Measurements from ENCODE around the gene IFI27L1.

The IFI27L1 gene

DNA sequence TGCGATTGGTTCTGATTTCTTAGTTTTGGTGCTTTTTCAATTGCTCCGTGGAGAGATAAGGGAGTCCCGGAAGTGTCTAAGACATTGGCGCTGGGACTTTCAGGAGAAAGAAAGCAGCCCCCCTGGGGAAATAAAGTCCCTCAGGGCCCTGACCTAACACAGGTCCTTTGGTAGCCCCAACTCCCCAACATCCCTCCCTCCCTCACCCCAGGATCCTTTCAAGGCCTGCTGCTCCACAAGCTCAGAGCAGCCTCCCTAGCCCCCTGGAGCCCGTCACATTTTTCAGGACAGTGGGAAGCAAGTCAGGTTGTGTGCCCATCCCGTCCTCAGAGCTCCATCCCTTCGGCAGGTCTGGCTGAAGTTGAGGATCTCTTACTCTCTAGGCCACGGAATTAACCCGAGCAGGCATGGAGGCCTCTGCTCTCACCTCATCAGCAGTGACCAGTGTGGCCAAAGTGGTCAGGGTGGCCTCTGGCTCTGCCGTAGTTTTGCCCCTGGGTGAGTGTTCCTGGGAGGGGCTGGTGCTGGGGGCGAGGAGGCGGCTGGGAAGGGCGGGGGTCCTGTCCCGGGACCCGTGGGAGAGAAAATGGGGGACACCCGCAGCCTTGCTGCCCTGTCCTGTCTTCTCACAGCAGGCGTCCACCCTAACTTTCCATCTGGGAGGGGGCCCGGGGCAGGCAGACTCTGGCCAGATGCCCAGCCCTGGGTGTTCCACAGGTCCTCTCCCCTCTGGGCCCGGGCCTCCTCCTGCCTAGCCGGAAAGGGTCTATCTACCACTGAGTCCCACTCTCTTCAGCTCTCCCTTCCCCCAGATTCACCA lies 30.4 kb downstream of the IFI27L1 start:
- Mint-ChIP-seq H3K27ac (no peak overlapping the region), H3K27me3 (peaks cover 10% of the 10 kb centered on the region), H3K4me1 (no peaks in the 10 kb centered on the region), H3K4me3 (no peak overlapping the region), H3K9me3 (no peaks in the 10 kb centered on the region), H3K36me3 (ENCODE audit: low read depth) (no peaks in the 10 kb centered on the region)
- ATAC-seq, result no peak
- DNase-seq, result no peak

DNA sequence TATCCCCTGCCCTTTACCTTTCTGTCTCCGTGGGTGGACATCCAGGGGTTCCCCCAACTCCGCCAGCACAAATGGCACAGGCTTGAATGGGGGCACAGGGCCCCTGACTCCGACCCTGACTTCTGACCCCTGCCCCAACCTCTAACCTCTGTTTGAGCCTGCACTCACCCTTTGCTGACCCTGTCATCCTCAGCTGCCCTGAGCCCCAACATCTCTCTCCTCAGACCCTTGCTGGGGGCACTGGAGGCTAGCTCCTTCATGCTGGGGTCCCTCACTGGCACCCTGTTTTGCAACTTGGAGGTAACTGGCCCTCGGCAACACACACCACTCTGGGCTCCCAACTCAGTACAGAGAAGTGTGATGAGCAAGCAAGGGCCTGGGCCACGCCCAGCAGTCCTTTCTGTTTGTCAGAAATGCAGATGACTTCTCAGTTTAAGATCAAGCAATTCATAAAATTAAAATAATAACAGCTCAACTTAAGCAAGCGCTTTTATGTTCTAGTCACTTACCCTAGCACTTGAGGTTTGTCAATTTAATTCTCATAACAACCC lies 31.5 kb downstream of the IFI27L1 start:
- H3K36me3 Mint-ChIP-seq (ENCODE audit: low read depth), result no peaks in the 10 kb centered on the region
- no peak overlapping the region for H3K27ac Mint-ChIP-seq
- H3K9me3 Mint-ChIP-seq, result no peaks in the 10 kb centered on the region
- H3K4me3 Mint-ChIP-seq, result no peak overlapping the region
- peaks cover 19% of the 10 kb centered on the region for H3K27me3 Mint-ChIP-seq
- no peaks in the 10 kb centered on the region for H3K4me1 Mint-ChIP-seq
- ATAC-seq (no peak), DNase-seq (no peak)

- Mint-ChIP-seq H3K4me3 (no peak overlapping the region), H3K9me3 (no peaks in the 10 kb centered on the region), H3K36me3 (ENCODE audit: low read depth) (no peaks in the 10 kb centered on the region), H3K27me3 (peaks cover 23% of the 10 kb centered on the region), H3K27ac (no peak overlapping the region), H3K4me1 (no peaks in the 10 kb centered on the region)
- ATAC-seq (no peak), DNase-seq (no peak)
These were observed 32.0 kb downstream of the IFI27L1 start for GRCh38 chr14:94113073-94113472.

DNA sequence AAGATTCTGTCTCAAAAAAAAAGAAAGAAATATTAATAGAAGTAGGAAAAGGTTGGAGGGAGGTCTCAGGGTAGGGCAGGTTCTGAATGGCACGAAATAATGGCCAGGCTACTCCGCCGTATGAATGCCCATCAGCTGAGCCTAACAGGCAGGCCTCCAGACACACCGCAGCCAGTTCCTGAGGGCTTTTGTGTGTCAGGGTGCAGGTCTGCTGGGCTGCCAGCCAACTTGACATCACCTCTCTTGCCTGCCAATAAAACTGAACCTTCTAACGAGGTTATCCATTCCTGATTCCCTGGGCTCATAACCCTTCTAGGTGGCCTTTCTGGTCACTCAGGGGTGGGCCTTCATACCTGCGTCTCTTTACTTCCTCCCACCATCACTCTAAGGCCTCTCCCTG lies 32.4 kb downstream of the IFI27L1 start:
- peaks cover 26% of the 10 kb centered on the region for H3K27me3 Mint-ChIP-seq
- peaks cover 2% of the 10 kb centered on the region for H3K4me1 Mint-ChIP-seq
- H3K27ac Mint-ChIP-seq, result no peak overlapping the region

DNA sequence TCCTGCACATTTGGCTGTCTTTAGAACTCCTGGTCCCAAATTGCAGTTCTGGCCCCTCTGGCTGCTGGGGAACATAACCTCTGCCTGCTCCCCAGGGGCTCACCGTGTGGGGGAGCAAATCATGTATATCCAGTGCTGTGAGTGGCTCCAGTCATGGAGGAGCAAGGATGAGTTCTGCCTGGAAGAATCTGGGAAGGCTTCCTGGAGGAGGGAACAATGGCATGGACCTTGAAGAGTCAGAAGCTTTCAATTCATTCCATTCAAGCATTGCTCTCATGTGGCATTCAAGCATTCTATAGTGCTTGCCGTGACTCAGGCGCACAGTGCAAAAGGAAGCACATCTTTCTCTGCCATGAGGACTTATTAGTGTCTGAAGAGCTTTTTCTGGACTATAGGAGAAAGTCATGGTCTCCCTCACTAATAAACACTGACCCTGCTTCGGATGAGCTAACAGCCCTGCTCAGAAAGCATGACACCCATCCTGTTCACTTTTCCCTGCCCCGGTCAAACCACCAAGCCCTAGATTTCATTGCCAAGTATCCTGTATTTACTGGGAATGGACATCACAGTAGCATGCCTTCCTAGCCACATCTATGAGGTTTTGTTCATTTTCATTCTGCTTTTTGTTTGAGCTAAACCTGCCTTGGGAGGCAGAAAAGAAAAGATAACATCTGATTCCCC lies 32.9 kb downstream of the IFI27L1 start:
- peaks cover 26% of the 10 kb centered on the region for H3K27me3 Mint-ChIP-seq
- H3K9me3 Mint-ChIP-seq, result no peaks in the 10 kb centered on the region
- no peak for ATAC-seq
- no peak for DNase-seq
- H3K27ac Mint-ChIP-seq, result no peak overlapping the region
- H3K4me3 Mint-ChIP-seq, result no peak overlapping the region
- H3K36me3 Mint-ChIP-seq (ENCODE audit: low read depth), result no peaks in the 10 kb centered on the region
- H3K4me1 Mint-ChIP-seq, result peaks cover 2% of the 10 kb centered on the region

More for the DNA sequence above, 32.4 kb downstream of the IFI27L1 start:
- DNase-seq (no peak), ATAC-seq (no peak)
- Mint-ChIP-seq H3K9me3 (no peaks in the 10 kb centered on the region), H3K4me3 (no peak overlapping the region), H3K36me3 (ENCODE audit: low read depth) (no peaks in the 10 kb centered on the region)

DNA sequence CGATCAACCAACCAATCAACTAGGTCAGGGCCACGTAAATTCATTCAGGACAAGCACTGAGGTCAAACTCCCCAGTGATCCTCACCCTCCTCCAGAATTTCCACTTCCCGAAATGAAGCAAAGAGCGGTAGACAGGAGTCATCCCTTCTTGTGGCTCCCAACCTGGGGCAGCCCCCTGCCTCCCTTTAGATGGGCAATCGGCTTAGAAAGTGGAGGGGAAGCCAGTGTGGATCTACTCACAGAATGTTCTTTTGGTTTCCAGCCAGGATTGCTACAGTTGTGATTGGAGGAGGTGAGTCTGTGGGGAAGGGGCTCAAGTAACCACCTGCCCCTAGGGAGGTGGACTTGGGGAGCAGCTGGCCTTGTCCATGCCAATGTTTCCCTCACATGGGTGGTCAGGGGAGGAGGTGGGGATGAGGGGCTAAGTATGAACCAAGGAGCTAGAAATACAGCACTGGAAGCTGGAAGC lies 33.5 kb downstream of the IFI27L1 start:
- no peak for ATAC-seq
- no peak overlapping the region for H3K27ac Mint-ChIP-seq

DNA sequence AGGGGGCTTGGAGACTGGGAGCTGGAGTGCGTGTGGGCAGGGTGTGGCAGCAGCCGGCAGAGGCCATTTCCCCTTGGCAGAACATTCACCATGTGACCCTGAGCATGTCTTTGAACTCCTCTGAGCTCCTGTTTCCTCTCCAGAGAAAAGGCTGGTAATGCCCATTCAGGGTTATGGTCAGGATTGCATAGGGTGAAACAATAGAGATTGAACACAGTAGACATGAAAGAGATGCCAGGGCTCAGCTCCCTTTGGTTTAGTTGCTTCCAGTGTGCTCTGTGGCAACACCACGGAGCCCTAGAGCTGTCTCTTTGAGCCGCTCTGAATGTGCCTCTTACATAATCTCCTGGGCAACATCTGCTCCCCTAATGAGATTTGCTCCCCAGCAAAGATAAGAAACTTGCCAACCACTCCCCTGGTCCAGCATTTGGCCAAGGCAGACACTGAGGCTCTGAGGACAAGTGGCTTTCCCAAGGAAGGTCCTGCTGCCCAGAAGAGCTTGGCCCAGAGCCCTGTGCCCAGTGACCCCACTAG lies 34.0 kb downstream of the IFI27L1 start:
- H3K27ac Mint-ChIP-seq, result no peak overlapping the region
- H3K4me1 Mint-ChIP-seq, result peaks cover 2% of the 10 kb centered on the region

More for the DNA sequence above, 33.5 kb downstream of the IFI27L1 start:
- Mint-ChIP-seq H3K4me3 (no peak overlapping the region), H3K4me1 (peaks cover 2% of the 10 kb centered on the region), H3K27me3 (peaks cover 26% of the 10 kb centered on the region), H3K9me3 (peaks cover 3% of the 10 kb centered on the region), H3K36me3 (ENCODE audit: low read depth) (no peaks in the 10 kb centered on the region)
- no peak for DNase-seq

DNA sequence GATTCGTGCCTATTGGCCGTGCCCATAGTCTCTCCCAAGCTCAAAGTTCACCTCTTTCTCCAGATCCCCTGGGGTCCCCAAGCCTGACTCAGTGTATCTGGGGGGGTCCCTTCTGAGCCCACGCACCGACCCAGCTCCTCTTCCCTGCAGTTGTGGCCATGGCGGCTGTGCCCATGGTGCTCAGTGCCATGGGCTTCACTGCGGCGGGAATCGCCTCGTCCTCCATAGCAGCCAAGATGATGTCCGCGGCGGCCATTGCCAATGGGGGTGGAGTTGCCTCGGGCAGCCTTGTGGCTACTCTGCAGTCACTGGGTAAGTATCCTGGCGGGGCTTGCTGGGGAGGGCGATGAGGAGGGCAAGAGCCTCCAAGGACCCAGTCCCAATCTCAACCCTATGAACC lies 34.5 kb downstream of the IFI27L1 start:
- no peak overlapping the region for H3K4me3 Mint-ChIP-seq
- no peak overlapping the region for H3K27ac Mint-ChIP-seq
- no peak for DNase-seq
- no peaks in the 10 kb centered on the region for H3K36me3 Mint-ChIP-seq (ENCODE audit: low read depth)
- ATAC-seq, result peak; percentile 9
- H3K4me1 Mint-ChIP-seq, result peaks cover 2% of the 10 kb centered on the region
- H3K27me3 Mint-ChIP-seq, result peaks cover 26% of the 10 kb centered on the region
- H3K9me3 Mint-ChIP-seq, result peaks cover 11% of the 10 kb centered on the region

More for the DNA sequence above, 34.0 kb downstream of the IFI27L1 start:
- Mint-ChIP-seq H3K27me3 (peaks cover 26% of the 10 kb centered on the region), H3K36me3 (ENCODE audit: low read depth) (no peaks in the 10 kb centered on the region), H3K4me3 (no peak overlapping the region), H3K9me3 (peaks cover 8% of the 10 kb centered on the region)
- DNase-seq, result no peak
- no peak for ATAC-seq

- DNase-seq, result no peak
- Mint-ChIP-seq H3K36me3 (ENCODE audit: low read depth) (no peaks in the 10 kb centered on the region), H3K27me3 (peaks cover 29% of the 10 kb centered on the region), H3K4me1 (peaks cover 2% of the 10 kb centered on the region), H3K9me3 (peaks cover 15% of the 10 kb centered on the region), H3K4me3 (no peak overlapping the region), H3K27ac (no peak overlapping the region)
- no peak for ATAC-seq
These were observed 35.6 kb downstream of the IFI27L1 start for GRCh38 chr14:94116701-94117100.

DNA sequence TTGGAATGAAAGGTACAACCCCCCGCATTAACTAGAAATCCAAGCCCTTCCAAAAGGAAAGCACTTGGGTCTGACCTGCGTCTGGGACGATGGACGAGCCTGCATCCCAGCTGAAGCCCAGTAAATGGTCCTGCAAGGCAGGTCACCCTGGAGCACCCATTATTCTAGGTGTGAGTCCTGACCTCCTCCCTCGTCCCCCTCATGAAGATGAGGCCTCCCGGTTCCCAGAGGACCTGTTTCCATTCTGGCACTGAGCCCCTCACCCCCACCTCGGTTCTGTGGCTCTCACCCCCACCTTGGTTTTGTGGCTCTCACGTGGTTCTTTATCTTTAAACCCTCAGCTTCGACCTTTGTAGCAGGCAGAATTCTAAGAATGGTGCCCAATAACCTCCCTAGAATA lies 36.7 kb downstream of the IFI27L1 start:
- ATAC-seq, result no peak
- no peaks in the 10 kb centered on the region for H3K36me3 Mint-ChIP-seq (ENCODE audit: low read depth)
- H3K9me3 Mint-ChIP-seq, result peaks cover 15% of the 10 kb centered on the region
- H3K4me3 Mint-ChIP-seq, result no peak overlapping the region
- H3K27ac Mint-ChIP-seq, result no peak overlapping the region
- H3K4me1 Mint-ChIP-seq, result peaks cover 2% of the 10 kb centered on the region
- DNase-seq, result no peak
- H3K27me3 Mint-ChIP-seq, result peaks cover 29% of the 10 kb centered on the region

- Mint-ChIP-seq H3K27ac (no peak overlapping the region), H3K27me3 (peaks cover 29% of the 10 kb centered on the region), H3K4me3 (no peak overlapping the region), H3K4me1 (peaks cover 2% of the 10 kb centered on the region), H3K9me3 (peaks cover 15% of the 10 kb centered on the region), H3K36me3 (ENCODE audit: low read depth) (no peaks in the 10 kb centered on the region)
- DNase-seq (no peak), ATAC-seq (no peak)
These were observed 38.0 kb downstream of the IFI27L1 start for GRCh38 chr14:94119071-94119470.

- no peaks in the 10 kb centered on the region for H3K36me3 Mint-ChIP-seq (ENCODE audit: low read depth)
- DNase-seq (no peak), ATAC-seq (no peak)
- H3K27me3 Mint-ChIP-seq, result peaks cover 20% of the 10 kb centered on the region
- peaks cover 2% of the 10 kb centered on the region for H3K4me1 Mint-ChIP-seq
- no peak overlapping the region for H3K27ac Mint-ChIP-seq
- peaks cover 15% of the 10 kb centered on the region for H3K9me3 Mint-ChIP-seq
- H3K4me3 Mint-ChIP-seq, result no peak overlapping the region
These were observed 39.7 kb downstream of the IFI27L1 start for GRCh38 chr14:94120667-94121340.

- no peak for ATAC-seq
These were observed 40.4 kb downstream of the IFI27L1 start for GRCh38 chr14:94121485-94121884.

GRCh38 chr14:94122438-94122837 lies 41.3 kb downstream of the IFI27L1 start:
- ATAC-seq, result no peak
- H3K36me3 Mint-ChIP-seq (ENCODE audit: low read depth), result no peaks in the 10 kb centered on the region

More at GRCh38 chr14:94121485-94121884, 40.4 kb downstream of the IFI27L1 start:
- no peak for DNase-seq
- H3K27me3 Mint-ChIP-seq, result peaks cover 19% of the 10 kb centered on the region
- H3K36me3 Mint-ChIP-seq (ENCODE audit: low read depth), result no peaks in the 10 kb centered on the region
- H3K9me3 Mint-ChIP-seq, result peaks cover 15% of the 10 kb centered on the region
- peaks cover 2% of the 10 kb centered on the region for H3K4me1 Mint-ChIP-seq
- no peak overlapping the region for H3K4me3 Mint-ChIP-seq
- no peak overlapping the region for H3K27ac Mint-ChIP-seq

More at GRCh38 chr14:94122438-94122837, 41.3 kb downstream of the IFI27L1 start:
- Mint-ChIP-seq H3K9me3 (peaks cover 15% of the 10 kb centered on the region), H3K27ac (no peak overlapping the region), H3K4me3 (no peak overlapping the region), H3K27me3 (peaks cover 11% of the 10 kb centered on the region), H3K4me1 (peaks cover 2% of the 10 kb centered on the region)
- no peak for DNase-seq
